NCI-H1105 treated with DMSO at 0.1 percent for 48 hours (cell line): Measurements from ENCODE around the gene C2CD4A.
"Not testable (repeated sequence)": the region's sequence is repeated elsewhere in the genome, so short reads cannot be mapped to it uniquely, and the experiment has no call there.

Source experiments
- DNase-seq: peaks from one replicate; lab custom pipeline; 2025; lab: John Stamatoyannopoulos, UW

C2CD4A gene

GRCh38 chr15:62066663-62067447, at the start of gene C2CD4A:
Gene C2CD4A, plus strand, starts transcription at chr15:62066977. Its CDS starts 637 bp downstream, at chr15:62067614.
- peak; percentile 91 for DNase-seq

- no peak for DNase-seq
These were observed 46.1 kb upstream of the C2CD4A start for GRCh38 chr15:62020576-62021160.

- no peak for DNase-seq
These were observed 44.7 kb upstream of the C2CD4A start for GRCh38 chr15:62021991-62022600.

GRCh38 chr15:62026487-62027262, 40.1 kb upstream of the C2CD4A start:
- no peak for DNase-seq

- DNase-seq = no peak
These were observed 39.6 kb upstream of the C2CD4A start for GRCh38 chr15:62027263-62027565.

- DNase-seq = no peak
These were observed 38.9 kb upstream of the C2CD4A start for GRCh38 chr15:62027916-62028315.

- no peak for DNase-seq
These were observed 31.4 kb upstream of the C2CD4A start for GRCh38 chr15:62035256-62035924.

GRCh38 chr15:62046078-62046743, 20.6 kb upstream of the C2CD4A start:
- DNase-seq = no peak

- no peak for DNase-seq
These were observed 19.4 kb upstream of the C2CD4A start for GRCh38 chr15:62047282-62047827.

- DNase-seq = not testable (repeated sequence)
These were observed 18.5 kb upstream of the C2CD4A start for GRCh38 chr15:62048254-62048653.

GRCh38 chr15:62050115-62050514, 16.7 kb upstream of the C2CD4A start:
- DNase-seq = no peak

- DNase-seq = no peak
These were observed 15.6 kb upstream of the C2CD4A start for GRCh38 chr15:62051166-62051565.

GRCh38 chr15:62052713-62053112, 14.1 kb upstream of the C2CD4A start:
- no peak for DNase-seq

GRCh38 chr15:62053439-62054085, 13.2 kb upstream of the C2CD4A start:
- DNase-seq = no peak

GRCh38 chr15:62054979-62055378, 11.8 kb upstream of the C2CD4A start:
- no peak for DNase-seq

- DNase-seq = no peak
These were observed 9.3 kb upstream of the C2CD4A start for GRCh38 chr15:62057341-62057980.

GRCh38 chr15:62058327-62059028, 8.3 kb upstream of the C2CD4A start:
- no peak for DNase-seq

- DNase-seq = no peak
These were observed 7.5 kb upstream of the C2CD4A start for GRCh38 chr15:62059108-62059815.

GRCh38 chr15:62059816-62060112, 7.0 kb upstream of the C2CD4A start:
- DNase-seq = peak; percentile 52
